IPS-18c (cell line): Measurements from ENCODE around the gene STPG2.
"Not testable (repeated sequence)": the region's sequence is repeated elsewhere in the genome, so short reads cannot be mapped to it uniquely, and the experiment has no call there.

Experiments
- H3K4me3 ChIP-seq: 2 replicates; pipeline ENCODE4 v1.7.0; 2013; ENCODE audit warnings: low read depth, mild to moderate bottlenecking, low read length, moderate library complexity; ENCODE audit not compliant: insufficient read depth
- H3K9me3 ChIP-seq: one replicate; pipeline ENCODE4 v1.6.1; 2013; ENCODE audit warnings: mild to moderate bottlenecking, low read length, moderate library complexity; ENCODE audit not compliant: control insufficient read depth, insufficient read depth

STPG2 gene

GRCh38 chr4:97643179-97643578, 500.1 kb downstream of the STPG2 start:
- Histone ChIP-seq H3K4me3 (no peak overlapping the region), H3K9me3 (no peaks in the 10 kb centered on the region)

- no peaks in the 10 kb centered on the region for H3K9me3 ChIP-seq
These were observed 503.3 kb downstream of the STPG2 start for GRCh38 chr4:97639961-97640360.

GRCh38 chr4:97633831-97634230, 509.4 kb downstream of the STPG2 start:
- H3K4me3 ChIP-seq, H3K9me3 ChIP-seq: not testable (repeated sequence)

More at GRCh38 chr4:97639961-97640360, 503.3 kb downstream of the STPG2 start:
- no peak overlapping the region for H3K4me3 ChIP-seq

GRCh38 chr4:97627750-97628149, 515.5 kb downstream of the STPG2 start:
- no peaks in the 10 kb centered on the region for H3K9me3 ChIP-seq
- H3K4me3 ChIP-seq: no peak overlapping the region

- Histone ChIP-seq H3K9me3 (no peaks in the 10 kb centered on the region), H3K4me3 (no peak overlapping the region)
These were observed 519.1 kb downstream of the STPG2 start for GRCh38 chr4:97624204-97624603.

GRCh38 chr4:97605932-97606331, 537.3 kb downstream of the STPG2 start:
- no peaks in the 10 kb centered on the region for H3K9me3 ChIP-seq
- no peak overlapping the region for H3K4me3 ChIP-seq

GRCh38 chr4:97593248-97593647, 550.0 kb downstream of the STPG2 start:
- H3K9me3 ChIP-seq: no peaks in the 10 kb centered on the region
- H3K4me3 ChIP-seq: no peak overlapping the region

GRCh38 chr4:97590266-97590665, 553.0 kb downstream of the STPG2 start:
- Histone ChIP-seq H3K4me3 (no peak overlapping the region), H3K9me3 (no peaks in the 10 kb centered on the region)

GRCh38 chr4:97589481-97590196, 553.6 kb downstream of the STPG2 start:
- H3K4me3 ChIP-seq: no peak overlapping the region
- H3K9me3 ChIP-seq: no peaks in the 10 kb centered on the region

GRCh38 chr4:97587912-97588311, 555.4 kb downstream of the STPG2 start:
- H3K4me3 ChIP-seq: no peak overlapping the region

GRCh38 chr4:97585274-97585673, 558.0 kb downstream of the STPG2 start:
- no peaks in the 10 kb centered on the region for H3K9me3 ChIP-seq

More at GRCh38 chr4:97587912-97588311, 555.4 kb downstream of the STPG2 start:
- H3K9me3 ChIP-seq: no peaks in the 10 kb centered on the region

GRCh38 chr4:97582890-97583289, 560.4 kb downstream of the STPG2 start:
- Histone ChIP-seq H3K9me3 (no peaks in the 10 kb centered on the region), H3K4me3 (no peak overlapping the region)

More at GRCh38 chr4:97585274-97585673, 558.0 kb downstream of the STPG2 start:
- H3K4me3 ChIP-seq: no peak overlapping the region

GRCh38 chr4:97577004-97577403, 566.3 kb downstream of the STPG2 start:
- Histone ChIP-seq H3K4me3 (no peak overlapping the region), H3K9me3 (no peaks in the 10 kb centered on the region)

GRCh38 chr4:97560009-97560408, 583.3 kb downstream of the STPG2 start:
- Histone ChIP-seq H3K9me3 (no peaks in the 10 kb centered on the region), H3K4me3 (no peak overlapping the region)

- no peak overlapping the region for H3K4me3 ChIP-seq
- no peaks in the 10 kb centered on the region for H3K9me3 ChIP-seq
These were observed 585.0 kb downstream of the STPG2 start for GRCh38 chr4:97558204-97558778.

DNA sequence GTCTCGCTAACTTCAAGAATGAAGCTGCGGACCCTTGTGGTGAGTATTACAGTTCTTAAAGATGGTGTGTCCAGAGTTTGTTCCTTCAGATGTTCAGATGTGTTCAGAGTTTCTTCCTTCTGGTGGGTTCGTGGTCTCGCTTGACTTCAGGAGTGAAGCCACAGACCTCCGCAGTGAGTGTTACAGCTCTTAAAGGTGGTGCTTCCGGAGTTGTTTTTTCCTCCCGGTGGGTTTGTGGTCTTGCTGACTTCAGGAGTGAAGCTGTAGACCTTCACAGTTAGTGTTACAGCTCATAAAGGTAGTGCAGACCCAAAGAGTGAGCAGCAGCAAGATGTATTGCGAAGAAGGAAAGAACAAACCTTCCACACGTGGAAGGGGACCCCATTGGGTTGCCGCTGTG, 592.6 kb downstream of the STPG2 start:
- not testable (repeated sequence) for H3K9me3 ChIP-seq, H3K4me3 ChIP-seq

GRCh38 chr4:97548943-97549583, 594.2 kb downstream of the STPG2 start:
- Histone ChIP-seq H3K9me3 (no peaks in the 10 kb centered on the region), H3K4me3 (no peak overlapping the region)

DNA sequence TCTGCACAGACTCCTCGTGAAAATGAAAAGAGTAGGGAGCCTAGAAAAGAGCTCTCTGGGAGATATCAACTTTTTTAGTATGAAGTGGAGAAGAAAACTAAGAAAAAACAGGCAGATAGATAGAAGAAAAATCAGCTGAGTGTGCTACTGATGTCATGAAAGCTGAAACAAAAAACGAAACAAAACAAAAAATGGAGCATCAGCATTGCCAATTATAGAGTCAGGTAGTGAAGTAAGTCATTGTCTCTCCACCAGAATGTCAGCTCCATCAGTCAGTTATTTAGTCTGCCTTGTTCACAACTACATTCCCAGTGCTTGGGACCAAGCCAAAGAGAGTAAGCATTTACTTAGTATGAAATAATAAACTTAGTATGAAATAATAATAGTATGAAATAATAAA, 595.1 kb downstream of the STPG2 start:
- no peaks in the 10 kb centered on the region for H3K9me3 ChIP-seq
- H3K4me3 ChIP-seq: no peak overlapping the region
